Fibroblast of pulmonary artery (primary cell): Measurements from ENCODE around the gene CA10.

Source experiments
- DNase-seq: peaks from one replicate; pipeline ENCODE4 v3.0.0-alpha.2; 2010; ENCODE audit warnings: low read depth
- H3K4me3 ChIP-seq: replicated peaks from 2 replicates; pipeline ENCODE4 v1.5.1; 2011; ENCODE audit warnings: low read depth, mild to moderate bottlenecking, control low read depth, low read length, moderate library complexity
- CTCF ChIP-seq: IDR thresholded peaks from 2 replicates; pipeline ENCODE4 v1.5.1; 2011; ENCODE audit warnings: mild to moderate bottlenecking, control low read depth, low read length, inconsistent platforms; ENCODE audit errors: missing control alignments

The CA10 gene

GRCh38 chr17:52049496-52049895 is 109.0 kb downstream of the CA10 start:
- TF ChIP-seq CTCF: no peak
- DNase-seq: no peak
- no peak overlapping the region for H3K4me3 ChIP-seq

DNA sequence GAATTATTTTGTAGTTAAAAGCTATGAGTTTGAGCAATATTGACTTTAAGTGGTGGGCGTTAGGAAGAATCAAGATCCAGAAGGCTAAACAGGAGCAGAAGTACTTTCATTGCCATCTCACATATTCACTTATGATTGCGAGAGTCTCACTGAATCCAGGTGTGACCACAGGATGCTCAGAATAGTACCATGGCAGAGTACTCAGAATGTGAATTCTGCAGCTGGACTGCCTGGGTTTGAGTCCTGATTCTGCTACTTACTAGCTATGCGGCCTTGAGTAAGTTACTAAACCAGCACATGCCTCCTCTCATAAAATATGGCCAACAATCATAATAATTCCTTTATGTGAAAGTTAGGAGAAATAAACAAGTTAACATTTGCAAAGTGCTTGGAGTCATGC is 109.5 kb downstream of the CA10 start:
- TF ChIP-seq CTCF: no peak
- H3K4me3 ChIP-seq: no peak overlapping the region
- DNase-seq: no peak

DNA sequence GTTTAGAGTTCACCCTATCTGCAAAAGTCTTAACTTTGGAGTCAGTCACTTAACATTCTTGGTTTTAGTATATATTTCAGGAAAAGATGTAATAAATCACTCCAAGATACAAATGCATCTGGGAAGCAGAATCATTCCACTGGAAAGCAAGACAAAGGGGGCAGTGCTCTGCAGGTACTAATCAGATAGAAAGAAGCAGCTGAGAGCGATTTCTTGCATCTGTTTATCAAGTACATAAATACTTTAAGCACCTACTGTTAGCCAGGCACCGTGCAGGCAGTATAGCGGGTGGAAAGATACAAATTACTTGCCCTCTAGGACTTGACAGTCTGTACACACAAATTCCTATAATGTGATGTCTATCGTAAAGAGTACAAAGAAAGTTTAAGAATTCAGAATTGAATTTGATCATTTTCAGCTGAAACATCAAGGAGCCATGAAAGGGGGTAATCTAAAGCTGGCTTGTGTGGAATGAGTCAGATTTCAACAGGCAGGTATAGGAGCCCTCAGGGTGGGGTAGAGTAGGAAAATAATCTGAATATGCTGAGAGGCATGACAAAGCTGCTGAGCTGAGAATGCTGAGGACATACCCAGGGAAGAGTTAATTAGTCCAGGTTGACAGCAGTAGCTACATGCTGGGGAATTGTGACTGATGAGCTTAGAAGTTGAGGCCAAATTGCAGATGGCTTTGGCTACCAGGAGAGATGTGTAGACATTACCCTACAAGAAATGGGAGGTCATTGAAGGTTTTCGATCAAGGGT is 110.2 kb downstream of the CA10 start:
- no peak for TF ChIP-seq CTCF
- no peak overlapping the region for H3K4me3 ChIP-seq
- DNase-seq: no peak

DNA sequence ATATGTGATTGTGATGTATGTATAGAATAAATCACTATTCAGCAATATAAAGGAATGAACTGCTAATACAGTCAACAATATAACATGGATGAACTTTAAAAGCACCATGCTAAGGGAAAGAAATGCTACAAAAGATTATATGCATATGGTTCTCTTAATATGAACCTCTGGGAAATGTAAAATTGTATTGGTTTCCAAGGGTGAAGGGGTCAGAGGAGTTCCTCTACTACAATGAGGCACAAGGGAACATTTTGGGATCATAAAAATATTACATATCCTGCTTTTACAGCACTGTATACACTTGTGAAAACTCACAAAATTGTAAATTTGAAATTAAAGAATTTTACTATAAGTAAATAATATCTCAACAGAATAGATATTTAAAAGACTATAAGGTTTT is 111.4 kb downstream of the CA10 start:
- DNase-seq: no peak
- TF ChIP-seq CTCF: no peak
- no peak overlapping the region for H3K4me3 ChIP-seq

DNA sequence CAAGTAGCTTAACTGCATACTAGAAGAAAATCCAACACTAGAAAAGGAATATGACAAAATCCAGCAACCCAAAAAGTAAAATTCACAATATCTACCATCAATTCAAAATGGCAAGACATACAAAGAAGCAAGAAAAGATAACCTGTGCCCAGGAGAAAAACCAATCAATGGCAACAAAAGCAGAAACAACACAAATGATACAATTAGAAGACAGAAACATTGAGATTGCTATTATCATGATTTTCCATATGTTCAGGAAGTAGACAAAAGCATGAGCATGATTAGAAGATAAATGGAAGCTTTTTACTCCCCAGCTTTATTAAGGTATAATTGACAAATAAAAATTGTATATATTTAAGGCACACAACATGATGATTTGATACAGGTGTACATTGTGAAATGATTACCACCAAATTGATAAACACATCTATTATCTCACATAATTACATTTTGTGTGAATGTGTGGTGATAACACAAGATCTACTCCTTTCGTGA is 117.3 kb downstream of the CA10 start:
- no peak for DNase-seq
- TF ChIP-seq CTCF: no peak
- no peak overlapping the region for H3K4me3 ChIP-seq

DNA sequence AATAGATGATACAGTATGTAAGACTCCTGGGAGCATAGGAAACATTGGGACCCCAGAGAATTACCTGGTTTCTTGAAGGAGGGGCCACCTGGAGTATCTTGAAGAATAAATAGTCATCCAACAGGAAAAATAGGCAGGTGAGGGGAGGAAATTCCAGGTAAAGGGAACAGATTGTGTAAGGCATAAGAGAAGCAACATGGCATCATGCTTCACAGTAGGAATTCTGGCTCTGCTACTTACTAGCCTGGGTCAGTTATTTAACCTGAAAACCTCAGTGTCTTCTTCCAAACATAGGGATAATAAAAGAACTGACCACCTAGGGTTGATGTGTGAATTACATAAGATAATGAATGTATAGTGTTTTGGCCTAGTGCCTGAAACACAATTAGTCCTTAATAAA is 122.1 kb downstream of the CA10 start:
- TF ChIP-seq CTCF: no peak
- DNase-seq: no peak

More for the DNA sequence above, 122.1 kb downstream of the CA10 start:
- H3K4me3 ChIP-seq: no peak overlapping the region
